Activated CD4-positive, alpha-beta memory T cell treated with anti-CD3 and anti-CD28 coated beads for 36 hours (primary cell): ENCODE results near the gene GP5. TPM values are rescaled to one million over a fixed set of nuclear protein-coding genes. Genes with fewer than 3 reads are reported as not detected.

Experiments used
- CTCF ChIA-PET: fragments of 350-600 bp; sonication (Branson Sonifier 250); formaldehyde crosslinking; loops from one replicate; lab custom pipeline; 2021; ENCODE audit warnings: antibody characterized with exemption, inconsistent platforms; lab: Charles Lee
- POLR2A ChIA-PET: fragments of 350-600 bp; sonication (Branson Sonifier 250); formaldehyde crosslinking; loops from one replicate; lab custom pipeline; 2021; ENCODE audit warnings: antibody characterized with exemption; lab: Charles Lee
- DNase-seq: peaks from one replicate; pipeline ENCODE4 v3.0.0-alpha.2; 2020
- H3K27ac Mint-ChIP-seq: one replicate; pipeline ENCODE4 v1.8.0; 2021; ENCODE audit warnings: mixed read lengths
- H3K27me3 Mint-ChIP-seq: one replicate; pipeline ENCODE4 v1.8.0; 2021; ENCODE audit warnings: mixed read lengths
- H3K36me3 Mint-ChIP-seq: one replicate; pipeline ENCODE4 v1.8.0; 2021; ENCODE audit warnings: mixed read lengths
- H3K4me1 Mint-ChIP-seq: one replicate; pipeline ENCODE4 v1.8.0; 2021; ENCODE audit warnings: low read depth, mixed read lengths
- H3K4me3 Mint-ChIP-seq: one replicate; pipeline ENCODE4 v1.8.0; 2021; ENCODE audit warnings: mild to moderate bottlenecking, mixed read lengths
- H3K9me3 Mint-ChIP-seq: one replicate; pipeline ENCODE4 v1.8.0; 2021; ENCODE audit warnings: mixed read lengths
- intact Hi-C: fragments of 100-400 bp; cut with micrococcal nuclease; formaldehyde crosslinking; loops from one replicate; pipeline ENCODE4 v1.15.1; 2023
- total RNA-seq, 2 experiments: library from RNA; stranded (reverse); gene quantifications; one replicate each; pipeline ENCODE4 v1.2.3, GENCODE V29; 2021

GP5 gene
- total RNA-seq, 2 experiments from 2014 or later = 0.24 to 0.31 TPM

GRCh38 chr3:194374935-194375334 lies 24.1 kb downstream of the GP5 start:
- no peak overlapping the region for H3K4me3 Mint-ChIP-seq
- H3K4me1 Mint-ChIP-seq = no peaks in the 10 kb centered on the region
- H3K27ac Mint-ChIP-seq = no peak overlapping the region
- no peak for DNase-seq
- H3K27me3 Mint-ChIP-seq = peaks cover 20% of the 10 kb centered on the region
- H3K36me3 Mint-ChIP-seq = no peaks in the 10 kb centered on the region
- CTCF ChIA-PET = interaction anchor here (1.0 kb wide), 1 partner anchor 11 kb away, joined by 3 read pairs; no protein-coding TSS in a partner anchor
- H3K9me3 Mint-ChIP-seq = no peaks in the 10 kb centered on the region
- intact Hi-C loops = no loop called here
- POLR2A ChIA-PET = no interaction called here

DNA sequence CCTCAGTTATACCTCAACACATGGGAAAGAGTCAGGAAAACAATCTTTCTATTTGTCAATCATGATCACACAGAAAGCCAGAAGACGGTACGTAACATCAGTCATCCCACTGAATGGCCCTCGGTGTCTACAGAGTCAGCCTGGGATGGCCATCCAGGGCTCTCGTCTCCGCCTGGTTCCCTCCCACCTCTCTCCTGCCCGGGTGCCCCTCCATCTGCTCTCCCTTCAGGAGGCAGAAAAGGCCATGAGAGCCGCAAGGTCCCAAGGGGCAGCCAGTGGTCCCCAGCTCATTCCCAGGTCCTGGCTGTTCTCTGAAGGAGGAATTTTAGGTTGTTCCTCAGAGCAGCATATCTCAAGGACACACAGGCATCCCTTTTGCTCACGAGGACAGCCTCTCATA lies 25.2 kb downstream of the GP5 start:
- H3K4me3 Mint-ChIP-seq = no peak overlapping the region
- POLR2A ChIA-PET = no interaction called here
- peaks cover 26% of the 10 kb centered on the region for H3K27me3 Mint-ChIP-seq
- H3K9me3 Mint-ChIP-seq = no peaks in the 10 kb centered on the region
- no peaks in the 10 kb centered on the region for H3K36me3 Mint-ChIP-seq
- no peaks in the 10 kb centered on the region for H3K4me1 Mint-ChIP-seq
- H3K27ac Mint-ChIP-seq = no peak overlapping the region
- intact Hi-C loops = no loop called here
- CTCF ChIA-PET = no interaction called here
- DNase-seq = no peak

GRCh38 chr3:194373028-194373427 lies 26.0 kb downstream of the GP5 start:
- POLR2A ChIA-PET = no interaction called here
- no peak overlapping the region for H3K27ac Mint-ChIP-seq
- DNase-seq = no peak
- H3K9me3 Mint-ChIP-seq = no peaks in the 10 kb centered on the region
- CTCF ChIA-PET = no interaction called here
- intact Hi-C loops = no loop called here
- no peaks in the 10 kb centered on the region for H3K4me1 Mint-ChIP-seq
- no peaks in the 10 kb centered on the region for H3K36me3 Mint-ChIP-seq
- H3K4me3 Mint-ChIP-seq = no peak overlapping the region
- peaks cover 25% of the 10 kb centered on the region for H3K27me3 Mint-ChIP-seq

- H3K27me3 Mint-ChIP-seq = peaks cover 31% of the 10 kb centered on the region
- CTCF ChIA-PET = no interaction called here
- H3K27ac Mint-ChIP-seq = no peak overlapping the region
These were observed 28.3 kb downstream of the GP5 start for GRCh38 chr3:194370753-194371152.

GRCh38 chr3:194369522-194370279 lies 29.4 kb downstream of the GP5 start, which contains the start of gene LRRC15:
LRRC15 (minus strand) TSS chr3:194369743; CDS start chr3:194361043, 8,700 bp downstream.
- intact Hi-C loops = no loop called here
- DNase-seq = no peak

More at GRCh38 chr3:194370753-194371152, 28.3 kb downstream of the GP5 start:
- no peak for DNase-seq
- H3K4me3 Mint-ChIP-seq = no peak overlapping the region
- no peaks in the 10 kb centered on the region for H3K4me1 Mint-ChIP-seq
- POLR2A ChIA-PET = no interaction called here
- no peaks in the 10 kb centered on the region for H3K9me3 Mint-ChIP-seq
- intact Hi-C loops = no loop called here
- H3K36me3 Mint-ChIP-seq = no peaks in the 10 kb centered on the region

GRCh38 chr3:194368918-194369317 lies 30.1 kb downstream of the GP5 start:
- CTCF ChIA-PET = no interaction called here
- no peaks in the 10 kb centered on the region for H3K36me3 Mint-ChIP-seq
- H3K4me3 Mint-ChIP-seq = no peak overlapping the region
- H3K27ac Mint-ChIP-seq = no peak overlapping the region
- POLR2A ChIA-PET = no interaction called here
- no peaks in the 10 kb centered on the region for H3K4me1 Mint-ChIP-seq
- no peak for DNase-seq
- intact Hi-C loops = no loop called here
- H3K27me3 Mint-ChIP-seq = peaks cover 24% of the 10 kb centered on the region
- H3K9me3 Mint-ChIP-seq = no peaks in the 10 kb centered on the region

More at GRCh38 chr3:194369522-194370279, 29.4 kb downstream of the GP5 start, which contains the start of gene LRRC15:
- ChIA-PET CTCF (no interaction called here), POLR2A (no interaction called here)
- Mint-ChIP-seq H3K9me3 (no peaks in the 10 kb centered on the region), H3K4me3 (no peak within 1 kb of the TSS), H3K27me3 (peaks cover 26% of the 10 kb centered on the region), H3K36me3 (no peaks in the 10 kb centered on the region), H3K4me1 (no peaks in the 10 kb centered on the region), H3K27ac (no peak within 1 kb of the TSS)

DNA sequence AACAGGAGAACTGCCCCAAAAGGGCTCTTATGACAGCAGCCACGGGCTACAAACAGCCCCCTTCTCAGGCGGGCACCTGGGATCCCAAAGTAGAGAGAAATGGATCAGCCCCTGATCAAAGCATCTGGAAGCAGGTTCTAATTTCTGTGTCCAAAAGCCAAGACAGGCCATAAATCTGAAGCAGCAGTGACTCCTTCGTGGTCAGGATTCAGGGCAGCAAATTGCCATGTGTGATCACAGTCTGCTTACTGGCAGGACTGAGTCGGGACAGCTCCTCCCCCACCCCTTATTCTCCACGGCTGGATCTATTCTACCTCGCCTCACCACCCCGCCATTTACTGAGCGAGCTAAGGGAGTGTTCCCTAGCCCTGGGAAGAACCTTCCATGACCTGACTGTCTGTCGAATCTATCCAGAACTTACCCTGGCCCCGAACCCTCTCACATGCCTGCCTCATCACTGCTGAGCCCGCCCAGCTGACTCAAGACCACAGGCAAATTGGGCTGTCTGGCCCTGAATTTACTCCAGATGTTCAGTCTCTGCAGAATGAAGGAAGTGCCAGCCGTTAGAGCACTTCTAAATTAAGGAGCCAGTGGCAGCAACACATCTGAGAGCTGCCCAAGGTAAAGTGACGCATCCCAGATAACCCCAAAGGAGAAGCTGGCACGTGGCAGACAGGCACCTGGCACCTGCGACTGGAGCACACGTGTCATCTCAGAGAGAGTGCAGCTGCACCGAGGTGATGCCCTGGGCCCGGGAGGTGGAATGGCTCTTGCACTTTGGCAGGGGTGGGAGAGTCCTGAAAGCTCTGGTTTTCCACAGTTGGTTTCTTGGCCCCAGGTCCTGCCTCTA lies 30.8 kb downstream of the GP5 start:
- H3K36me3 Mint-ChIP-seq = no peaks in the 10 kb centered on the region
- POLR2A ChIA-PET = no interaction called here
- H3K9me3 Mint-ChIP-seq = no peaks in the 10 kb centered on the region
- DNase-seq = no peak
- no peak overlapping the region for H3K27ac Mint-ChIP-seq
- intact Hi-C loops = no loop called here
- peaks cover 24% of the 10 kb centered on the region for H3K27me3 Mint-ChIP-seq
- no peak overlapping the region for H3K4me3 Mint-ChIP-seq
- CTCF ChIA-PET = no interaction called here
- H3K4me1 Mint-ChIP-seq = no peaks in the 10 kb centered on the region

DNA sequence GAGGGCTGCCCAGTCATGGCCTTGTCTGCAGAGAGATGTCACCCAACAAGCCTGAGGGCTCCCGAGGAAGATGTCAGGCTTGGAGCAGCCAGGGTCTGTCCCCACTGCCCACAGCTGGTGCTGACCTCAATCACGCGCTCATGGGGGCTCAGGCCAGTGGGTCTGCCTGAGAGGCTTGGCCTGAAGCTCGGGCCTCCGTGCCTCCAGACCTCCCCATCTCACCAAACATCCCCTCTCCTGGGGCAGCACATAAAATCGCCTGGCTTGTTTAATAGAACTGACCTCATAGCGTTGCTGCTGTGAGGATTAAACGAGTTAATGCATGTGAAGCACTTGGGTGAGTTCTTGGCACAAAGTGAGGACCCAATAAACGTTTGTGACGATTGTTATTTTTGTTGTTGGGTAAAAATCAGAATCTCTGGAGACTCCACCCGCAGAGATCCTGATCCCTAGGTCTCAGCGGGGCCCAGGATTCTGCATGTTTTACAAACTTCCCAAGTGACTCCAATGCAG lies 33.0 kb downstream of the GP5 start:
- H3K36me3 Mint-ChIP-seq = no peaks in the 10 kb centered on the region
- POLR2A ChIA-PET = no interaction called here
- H3K9me3 Mint-ChIP-seq = no peaks in the 10 kb centered on the region
- H3K27me3 Mint-ChIP-seq = peaks cover 24% of the 10 kb centered on the region
- no peak overlapping the region for H3K4me3 Mint-ChIP-seq
- no peak overlapping the region for H3K27ac Mint-ChIP-seq
- no peaks in the 10 kb centered on the region for H3K4me1 Mint-ChIP-seq
- CTCF ChIA-PET = interaction anchor here (1.5 kb wide), 1 partner anchor 22 kb away, joined by 4 read pairs; no protein-coding TSS in a partner anchor
- intact Hi-C loops = no loop called here
- DNase-seq = no peak

GRCh38 chr3:194365526-194365925 lies 33.5 kb downstream of the GP5 start:
- Mint-ChIP-seq H3K4me1 (no peaks in the 10 kb centered on the region), H3K27me3 (peaks cover 21% of the 10 kb centered on the region), H3K4me3 (no peak overlapping the region), H3K36me3 (no peaks in the 10 kb centered on the region), H3K27ac (no peak overlapping the region), H3K9me3 (no peaks in the 10 kb centered on the region)
- no peak for DNase-seq
- CTCF ChIA-PET = interaction anchor here (1.5 kb wide), 1 partner anchor 22 kb away, joined by 4 read pairs; no protein-coding TSS in a partner anchor
- POLR2A ChIA-PET = no interaction called here
- intact Hi-C loops = no loop called here

DNA sequence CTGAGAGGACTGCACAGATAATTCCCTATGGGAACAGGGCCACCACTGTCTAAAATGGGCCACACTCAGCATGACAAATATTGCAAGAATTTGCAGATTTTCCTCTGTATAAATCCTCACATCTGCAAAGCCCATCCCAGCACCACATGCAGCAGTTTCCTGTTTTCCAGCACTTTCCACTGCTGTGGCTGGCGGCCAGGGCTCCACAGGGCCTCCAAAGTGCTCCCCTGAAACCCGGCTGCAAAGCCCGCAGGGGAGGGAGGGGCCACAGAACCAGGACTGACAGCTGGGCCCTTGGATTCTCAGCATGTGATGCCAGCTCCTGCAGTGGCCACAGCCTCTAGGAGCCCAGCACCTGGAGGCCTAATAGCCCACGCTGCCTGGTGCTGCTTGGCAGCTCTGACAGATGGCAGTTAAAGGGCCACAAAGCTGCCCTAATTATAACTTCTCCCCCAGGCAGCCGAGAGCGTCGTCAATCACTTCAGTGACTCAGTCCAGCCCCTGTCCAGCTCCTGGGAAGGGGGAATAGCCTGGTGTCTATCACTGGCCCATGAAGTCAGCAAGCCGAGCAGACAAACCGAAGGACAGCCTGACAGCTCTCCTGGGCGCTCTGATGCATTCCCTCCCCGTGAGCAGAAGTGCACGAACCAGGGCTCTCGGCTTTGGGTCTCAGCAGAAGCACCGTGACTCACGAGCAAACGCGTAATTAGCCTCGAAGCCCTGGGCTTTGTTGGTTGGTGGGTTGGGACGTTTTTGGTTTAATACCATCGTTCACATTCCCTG lies 34.2 kb downstream of the GP5 start:
- no peaks in the 10 kb centered on the region for H3K36me3 Mint-ChIP-seq
- no peaks in the 10 kb centered on the region for H3K9me3 Mint-ChIP-seq
- peaks cover 18% of the 10 kb centered on the region for H3K27me3 Mint-ChIP-seq
- ChIA-PET POLR2A (no interaction called here), CTCF (interaction anchor here (1.4 to 1.5 kb wide), 2 partner anchors 21 kb away, joined by 3 to 4 read pairs; no protein-coding TSS in a partner anchor)
- no peak for DNase-seq
- no peaks in the 10 kb centered on the region for H3K4me1 Mint-ChIP-seq
- no peak overlapping the region for H3K4me3 Mint-ChIP-seq
- intact Hi-C loops = no loop called here
- H3K27ac Mint-ChIP-seq = no peak overlapping the region

GRCh38 chr3:194364314-194364651 lies 34.8 kb downstream of the GP5 start:
- Mint-ChIP-seq H3K9me3 (no peaks in the 10 kb centered on the region), H3K36me3 (no peaks in the 10 kb centered on the region), H3K27me3 (peaks cover 16% of the 10 kb centered on the region), H3K4me3 (no peak overlapping the region), H3K27ac (no peak overlapping the region), H3K4me1 (no peaks in the 10 kb centered on the region)
- ChIA-PET POLR2A (no interaction called here), CTCF (interaction anchor here (1.4 kb wide), 1 partner anchor 20 kb away, joined by 3 read pairs; no protein-coding TSS in a partner anchor)
- intact Hi-C loops = no loop called here
- DNase-seq = no peak
